GM12891 (cell line): ENCODE results near the gene RFC2.

Experiments used
- POLR2A ChIP-seq: IDR thresholded peaks from 2 replicates; pipeline ENCODE4 v1.6.1; 2011; ENCODE audit warnings: low read depth, low read length, control low read depth
- POLR2AphosphoS5 ChIP-seq: IDR thresholded peaks from 2 replicates; pipeline ENCODE4 v1.6.1; 2011; ENCODE audit warnings: low read depth, low read length, control low read depth
- TAF1 ChIP-seq: IDR thresholded peaks from 2 replicates; pipeline ENCODE4 v1.6.1; 2011; ENCODE audit warnings: low read depth, low read length, control low read depth

- TF ChIP-seq TAF1 (no peak), POLR2A (no peak), POLR2AphosphoS5 (no peak)
Measured at GRCh38 chr7:74291535-74291934, 37.3 kb upstream of the RFC2 start.
